Gastroesophageal sphincter (tissue), 3 donors: ENCODE data around the gene HIPK4.

Source experiments
- CTCF ChIP-seq, 4 experiments: fragments of 200-600 bp in 2 of 4; fragments of 450-650 bp in 2 of 4; sonication (generic) in 1 of 4; IDR thresholded peaks; one replicate each; pipeline ENCODE4 v1.5.1; 2017 to 2019; ENCODE audit warnings: antibody characterized with exemption in 4 of 4, mild to moderate bottlenecking in 2 of 4, moderate library complexity in 2 of 4
- POLR2A ChIP-seq, 2 donors: fragments of 450-650 bp; IDR thresholded peaks; one replicate each; pipeline ENCODE4 v1.6.1; 2017; ENCODE audit warnings: antibody characterized with exemption in 2 of 2, mild to moderate bottlenecking in 2 of 2, moderate library complexity in 1 of 2
- POLR2AphosphoS5 ChIP-seq: sonication (generic); formaldehyde crosslinking; IDR thresholded peaks from one replicate; pipeline ENCODE4 v1.6.1; 2017; ENCODE audit warnings: antibody characterized with exemption

GRCh38 chr19:40377876-40378385 lies 12.1 kb downstream of the HIPK4 start:
- TF ChIP-seq POLR2A (IDR thresholded peaks at IDR 0.05) (no peak), CTCF (IDR thresholded peaks at IDR 0.05) (no peak), POLR2AphosphoS5 (no peak)
